Esophagus (tissue), 2 donors: ENCODE results near the gene APOBEC3F. TPM values are rescaled to one million over a fixed set of nuclear protein-coding genes. Genes with fewer than 3 reads are reported as not detected.

ENCODE experiments used
- H3K27ac ChIP-seq, 2 donors: one replicate each; pipeline ENCODE4 v1.5.1; 2013; ENCODE audit warnings: low read depth in 2 of 2, mild to moderate bottlenecking in 2 of 2, inconsistent platforms in 1 of 2, low read length in 1 of 2, moderate library complexity in 1 of 2
- H3K27me3 ChIP-seq, 2 donors: one replicate each; pipeline ENCODE4 v1.6.1; 2013; ENCODE audit warnings: low read length in 2 of 2, control low read depth in 1 of 2, mild to moderate bottlenecking in 1 of 2; ENCODE audit not compliant: insufficient read depth in 2 of 2, control insufficient read depth in 1 of 2
- H3K36me3 ChIP-seq, 2 donors: one replicate each; pipeline ENCODE4 v1.6.1; 2013; ENCODE audit warnings: low read length in 1 of 2; ENCODE audit not compliant: control insufficient read depth in 2 of 2, insufficient read depth in 2 of 2
- H3K4me1 ChIP-seq, 2 donors: one replicate each; pipeline ENCODE4 v1.6.1; 2013; ENCODE audit warnings: low read length in 1 of 2; ENCODE audit not compliant: control insufficient read depth in 2 of 2, insufficient read depth in 2 of 2
- H3K4me3 ChIP-seq, 2 donors: one replicate each; pipeline ENCODE4 v1.5.1; 2013; ENCODE audit warnings: low read length in 2 of 2, mild to moderate bottlenecking in 2 of 2, low read depth in 1 of 2, moderate library complexity in 1 of 2
- H3K9me3 ChIP-seq, 2 donors: one replicate each; pipeline ENCODE4 v1.6.1; 2013; ENCODE audit warnings: mild to moderate bottlenecking in 2 of 2, low read depth in 1 of 2, low read length in 1 of 2, moderate library complexity in 1 of 2; ENCODE audit not compliant: control insufficient read depth in 2 of 2, insufficient read depth in 1 of 2
- WGBS, 2 donors: extraction: QIAGEN DNeasy Blood & Tissue Kit; methylation state at CpG; one replicate each; pipeline ENCODE4 v1.1.7; 2013; 5-methylcytosine and 5-hydroxymethylcytosine counted together
- polyA plus RNA-seq, 2 donors: library from polyadenylated mRNA; stranded (reverse); fragments of 200-250 nt; gene quantifications; one replicate each; pipeline ENCODE4 v1.2.3, GENCODE V29; 2013
- donor health status: healthy with polysubstance abuse.
- donor health status: Bipolar disorder and iron deficiency.

The APOBEC3F gene
- polyA plus RNA-seq, 2 donors: 1.8 to 5.2 TPM

- no peak overlapping the region for H3K4me3 ChIP-seq
- 72 to 78% methylated on average over 10 to 11 of the region's 13 CpGs for WGBS, 2 donors
- H3K36me3 ChIP-seq: no peaks in the 10 kb centered on the region
- H3K27me3 ChIP-seq: no peaks in the 10 kb centered on the region
- H3K4me1 ChIP-seq: peaks cover 0 to 11% of the 10 kb centered on the region in 2 donors
- no peaks in the 10 kb centered on the region for H3K9me3 ChIP-seq
- H3K27ac ChIP-seq: no peak overlapping the region
These were observed 60.6 kb downstream of the APOBEC3F start for GRCh38 chr22:39101226-39101625.

GRCh38 chr22:39103431-39103830, 62.8 kb downstream of the APOBEC3F start:
- Histone ChIP-seq H3K27me3 (no peaks in the 10 kb centered on the region), H3K4me1 (peaks cover 0 to 4% of the 10 kb centered on the region in 2 donors), H3K4me3 (no peak overlapping the region), H3K9me3 (no peaks in the 10 kb centered on the region), H3K27ac (no peak overlapping the region), H3K36me3 (no peaks in the 10 kb centered on the region)
- 73 to 82% methylated on average over 2 of the region's 2 CpGs for WGBS, 2 donors

Other genes with a start within 250 kb of the APOBEC3F start
- 10 to 100 TPM in 1 of 2 donors, 1 to 10 TPM in 1; 8.5 to 12.7 TPM for gene DNAL4, start 246.7 kb upstream of the APOBEC3F start, polyA plus RNA-seq
- under 1 TPM; 0.28 to 0.73 TPM for gene NPTXR, start 196.8 kb upstream of the APOBEC3F start, polyA plus RNA-seq
- 1 to 10 TPM; 6.4 to 8.5 TPM for gene CBX6, start 168.6 kb upstream of the APOBEC3F start, polyA plus RNA-seq
- 1 to 10 TPM; 2.5 to 5.6 TPM for gene APOBEC3A, start 83.3 kb upstream of the APOBEC3F start, polyA plus RNA-seq
- 1 to 10 TPM; 3.4 to 4.6 TPM for gene APOBEC3B, start 58.5 kb upstream of the APOBEC3F start, polyA plus RNA-seq
- 10 to 100 TPM; 16.2 to 20.1 TPM for gene APOBEC3C, start 26.6 kb upstream of the APOBEC3F start, polyA plus RNA-seq
- gene APOBEC3D, start 19.7 kb upstream of the APOBEC3F start, polyA plus RNA-seq: under 1 TPM; 0.53 to 0.73 TPM
- 1 to 10 TPM; 2.1 to 6.0 TPM for gene APOBEC3G, start 36.4 kb downstream of the APOBEC3F start, polyA plus RNA-seq
- under 1 TPM; 0.20 to 0.51 TPM for gene APOBEC3H, start 56.4 kb downstream of the APOBEC3F start, polyA plus RNA-seq
- gene CBX7, start 111.8 kb downstream of the APOBEC3F start, polyA plus RNA-seq: 10 to 100 TPM; 12.2 to 19.1 TPM
- 1 to 10 TPM; 1.2 to 1.8 TPM for gene PDGFB, start 204.1 kb downstream of the APOBEC3F start, polyA plus RNA-seq